ENCODE data around the gene CCDC80. TPM values are rescaled to one million over a fixed set of nuclear protein-coding genes. Genes with fewer than 3 reads are reported as not detected.

Gene CCDC80
- total and polyA plus RNA-seq, 3 experiments from 2014 or later: 0.02 TPM; not detected in 2

DNA sequence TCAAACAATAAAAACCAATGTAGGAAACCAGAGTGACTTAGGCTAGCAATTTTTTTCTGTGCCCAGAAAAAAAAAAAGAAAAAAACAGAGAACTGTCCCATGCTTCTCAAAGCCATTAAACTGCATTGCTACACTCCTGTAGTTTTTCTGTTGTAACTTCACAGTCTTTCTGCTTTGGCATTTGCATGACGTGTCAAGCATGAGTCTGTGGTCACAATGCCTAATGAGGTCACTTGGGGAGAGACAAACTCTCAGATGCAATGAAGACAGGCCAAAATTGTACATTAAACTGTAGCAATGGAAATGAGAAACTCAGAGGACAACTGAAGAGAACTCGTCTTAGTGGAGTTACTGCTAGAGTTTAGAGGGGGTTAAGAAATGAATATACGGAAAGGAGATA lies 30.8 kb downstream of the CCDC80 start:
- H3K27me3 ChIP-seq (ENCODE audit: insufficient read depth, low read length, poor library complexity, severe bottlenecking): no peaks in the 10 kb centered on the region
- H3K4me3 ChIP-seq (ENCODE audit: low read length): no peak overlapping the region
- H3K36me3 ChIP-seq (ENCODE audit: insufficient read depth, low read length): no peaks in the 10 kb centered on the region
- no peak overlapping the region for H3K4me3 Mint-ChIP-seq
- ChIA-PET POLR2A (no interaction called here), CTCF (no interaction called here)
- H3K27ac Mint-ChIP-seq: no peak overlapping the region
- H3K36me3 Mint-ChIP-seq: peaks cover 0 to 2% (median 0%) of the 10 kb centered on the region in 3 donors
- no peak overlapping the region for H3K27ac ChIP-seq (ENCODE audit: low read depth, low read length)
- H3K9me3 Mint-ChIP-seq: no peaks in the 10 kb centered on the region
- H3K9me3 ChIP-seq (ENCODE audit: low read length): no peaks in the 10 kb centered on the region
- H3K4me1 ChIP-seq (ENCODE audit: insufficient read depth, low read length): no peaks in the 10 kb centered on the region
- H3K27me3 Mint-ChIP-seq: peaks cover 4 to 6% of the 10 kb centered on the region in 2 donors
- DNase-seq: no peak
- peaks cover 0 to 2% (median 1%) of the 10 kb centered on the region in 3 donors for H3K4me1 Mint-ChIP-seq

GRCh38 chr3:112607863-112608262 lies 33.1 kb downstream of the CCDC80 start:
- Histone ChIP-seq H3K4me1 (ENCODE audit: insufficient read depth, low read length) (no peaks in the 10 kb centered on the region), H3K4me3 (ENCODE audit: low read length) (no peak overlapping the region), H3K27ac (ENCODE audit: low read depth, low read length) (no peak overlapping the region), H3K27me3 (ENCODE audit: insufficient read depth, low read length, poor library complexity, severe bottlenecking) (no peaks in the 10 kb centered on the region), H3K9me3 (ENCODE audit: low read length) (no peaks in the 10 kb centered on the region), H3K36me3 (ENCODE audit: insufficient read depth, low read length) (no peaks in the 10 kb centered on the region)
- Mint-ChIP-seq H3K27me3 (peaks cover 4% of the 10 kb centered on the region in 2 donors), H3K27ac (peak overlapping the region in 1 of 8 donors; percentile 3), H3K4me3 (no peak overlapping the region), H3K4me1 (peaks cover 7 to 8% (median 8%) of the 10 kb centered on the region in 3 donors), H3K9me3 (no peaks in the 10 kb centered on the region), H3K36me3 (peaks cover 0 to 2% (median 0%) of the 10 kb centered on the region in 3 donors)
- POLR2A ChIA-PET: interaction anchor here (1.1 kb wide), 1 partner anchor 26 kb away, joined by 3 read pairs; no protein-coding TSS in a partner anchor
- CTCF ChIA-PET: interaction anchor here (0.8 kb wide), 1 partner anchor 27 kb away, joined by 3 read pairs; no protein-coding TSS in a partner anchor
- DNase-seq: no peak

- ChIA-PET POLR2A (no interaction called here), CTCF (no interaction called here)
- H3K27ac Mint-ChIP-seq: no peak overlapping the region
- H3K9me3 ChIP-seq (ENCODE audit: low read length): no peaks in the 10 kb centered on the region
- H3K27ac ChIP-seq (ENCODE audit: low read depth, low read length): no peak overlapping the region
- no peak for DNase-seq
- H3K4me1 ChIP-seq (ENCODE audit: insufficient read depth, low read length): no peaks in the 10 kb centered on the region
- peaks cover 8 to 15% (median 14%) of the 10 kb centered on the region in 3 donors for H3K4me1 Mint-ChIP-seq
- no peak overlapping the region for H3K4me3 Mint-ChIP-seq
- no peaks in the 10 kb centered on the region for H3K36me3 Mint-ChIP-seq
- H3K9me3 Mint-ChIP-seq: no peaks in the 10 kb centered on the region
- H3K36me3 ChIP-seq (ENCODE audit: insufficient read depth, low read length): no peaks in the 10 kb centered on the region
- no peak overlapping the region for H3K4me3 ChIP-seq (ENCODE audit: low read length)
- peaks cover 3 to 4% of the 10 kb centered on the region in 2 donors for H3K27me3 Mint-ChIP-seq
- no peaks in the 10 kb centered on the region for H3K27me3 ChIP-seq (ENCODE audit: insufficient read depth, low read length, poor library complexity, severe bottlenecking)
These were observed 34.8 kb downstream of the CCDC80 start for GRCh38 chr3:112606098-112606497.

DNA sequence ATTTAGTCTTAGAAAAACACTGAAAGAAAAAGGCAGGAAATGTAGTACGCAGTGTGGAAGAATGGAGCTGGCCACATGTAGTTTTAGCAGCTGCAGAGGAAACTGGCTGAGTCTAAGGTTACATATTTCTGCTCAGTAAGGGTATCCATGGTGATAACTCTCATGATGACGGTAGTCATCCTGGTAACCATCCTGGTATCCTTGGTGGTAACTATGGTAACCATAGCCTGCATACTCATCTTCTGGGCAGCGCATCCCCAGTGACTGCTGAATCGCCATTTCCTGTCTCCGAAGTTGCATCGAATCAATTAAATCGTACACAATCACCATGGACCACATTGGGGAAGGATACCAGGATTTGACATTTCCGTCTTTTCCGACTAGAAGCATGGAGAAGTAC lies 35.7 kb downstream of the CCDC80 start:
- POLR2A ChIA-PET: no interaction called here
- no peak for DNase-seq
- no peaks in the 10 kb centered on the region for H3K36me3 ChIP-seq (ENCODE audit: insufficient read depth, low read length)
- CTCF ChIA-PET: no interaction called here
- Mint-ChIP-seq H3K9me3 (no peaks in the 10 kb centered on the region), H3K27me3 (peaks cover 3 to 4% of the 10 kb centered on the region in 2 donors), H3K27ac (no peak overlapping the region), H3K4me3 (no peak overlapping the region), H3K36me3 (no peaks in the 10 kb centered on the region), H3K4me1 (peaks cover 8 to 15% (median 14%) of the 10 kb centered on the region in 3 donors)
- H3K27me3 ChIP-seq (ENCODE audit: insufficient read depth, low read length, poor library complexity, severe bottlenecking): no peaks in the 10 kb centered on the region
- H3K4me3 ChIP-seq (ENCODE audit: low read length): no peak overlapping the region
- H3K27ac ChIP-seq (ENCODE audit: low read depth, low read length): no peak overlapping the region
- H3K4me1 ChIP-seq (ENCODE audit: insufficient read depth, low read length): no peaks in the 10 kb centered on the region
- no peaks in the 10 kb centered on the region for H3K9me3 ChIP-seq (ENCODE audit: low read length)

DNA sequence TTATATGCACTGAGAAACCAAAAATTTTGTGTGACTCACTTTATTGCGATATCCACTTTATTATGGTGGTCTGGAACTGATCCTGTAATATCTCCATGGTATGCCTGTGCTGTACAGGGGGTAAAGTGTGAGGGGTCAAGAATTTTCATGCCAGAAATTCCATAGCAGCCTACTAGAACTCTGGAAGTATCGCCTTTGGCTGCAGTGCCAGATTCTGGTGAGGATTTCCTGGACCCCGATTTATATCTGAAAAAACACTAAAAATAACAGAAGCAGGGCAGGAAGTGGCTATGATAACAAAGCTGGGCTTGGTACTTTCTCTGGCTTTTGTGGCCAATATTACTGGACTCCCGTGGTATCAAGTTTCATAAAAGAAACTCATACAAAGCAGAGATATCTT lies 36.4 kb downstream of the CCDC80 start:
- Mint-ChIP-seq H3K27me3 (peaks cover 3 to 4% of the 10 kb centered on the region in 2 donors), H3K36me3 (no peaks in the 10 kb centered on the region), H3K9me3 (no peaks in the 10 kb centered on the region), H3K4me1 (peaks cover 8 to 15% (median 14%) of the 10 kb centered on the region in 3 donors), H3K4me3 (no peak overlapping the region), H3K27ac (no peak overlapping the region)
- H3K4me3 ChIP-seq (ENCODE audit: low read length): no peak overlapping the region
- no peaks in the 10 kb centered on the region for H3K4me1 ChIP-seq (ENCODE audit: insufficient read depth, low read length)
- no peak for DNase-seq
- ChIA-PET POLR2A (no interaction called here), CTCF (no interaction called here)
- H3K9me3 ChIP-seq (ENCODE audit: low read length): no peaks in the 10 kb centered on the region
- H3K27ac ChIP-seq (ENCODE audit: low read depth, low read length): no peak overlapping the region
- H3K27me3 ChIP-seq (ENCODE audit: insufficient read depth, low read length, poor library complexity, severe bottlenecking): no peaks in the 10 kb centered on the region
- H3K36me3 ChIP-seq (ENCODE audit: insufficient read depth, low read length): no peaks in the 10 kb centered on the region

DNA sequence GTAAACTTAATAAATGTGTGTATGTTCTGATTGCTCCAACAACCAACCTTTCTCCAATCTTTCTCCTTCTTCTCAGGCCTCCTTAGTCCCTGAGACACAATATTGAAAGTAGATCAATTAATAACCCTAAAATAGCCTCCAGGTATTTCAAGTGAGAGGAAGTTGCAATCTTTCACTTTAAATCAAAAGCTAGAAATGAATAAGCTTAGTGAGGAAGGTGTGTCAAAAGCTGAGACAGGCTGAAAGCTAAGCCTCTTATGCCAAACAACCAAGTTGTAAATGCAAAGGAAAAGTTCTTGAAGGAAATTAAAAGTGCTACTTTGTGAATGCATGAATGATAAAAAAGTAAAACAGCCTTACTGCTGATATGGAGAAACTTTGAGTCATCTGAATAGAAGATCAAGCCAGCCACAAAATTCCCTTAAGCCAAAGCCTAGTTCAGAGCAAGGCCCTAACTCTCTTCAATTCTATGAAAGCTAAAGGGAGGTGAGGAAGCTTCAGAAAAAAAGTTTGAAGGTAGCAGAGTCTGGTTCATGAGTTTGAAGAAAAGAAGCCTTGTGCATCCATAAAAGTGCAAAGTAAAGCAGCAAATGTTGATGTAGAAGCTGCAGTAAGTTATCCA lies 38.6 kb downstream of the CCDC80 start:
- H3K4me3 Mint-ChIP-seq: no peak overlapping the region
- Histone ChIP-seq H3K9me3 (ENCODE audit: low read length) (no peaks in the 10 kb centered on the region), H3K27me3 (ENCODE audit: insufficient read depth, low read length, poor library complexity, severe bottlenecking) (no peaks in the 10 kb centered on the region), H3K4me1 (ENCODE audit: insufficient read depth, low read length) (no peaks in the 10 kb centered on the region), H3K27ac (ENCODE audit: low read depth, low read length) (no peak overlapping the region), H3K4me3 (ENCODE audit: low read length) (no peak overlapping the region), H3K36me3 (ENCODE audit: insufficient read depth, low read length) (no peaks in the 10 kb centered on the region)
- peak overlapping the region in 1 of 8 donors; percentile 31 for H3K27ac Mint-ChIP-seq
- H3K36me3 Mint-ChIP-seq: peaks cover 2 to 4% (median 3%) of the 10 kb centered on the region in 3 donors
- peaks cover 8 to 15% (median 14%) of the 10 kb centered on the region in 3 donors for H3K4me1 Mint-ChIP-seq
- H3K27me3 Mint-ChIP-seq: peaks cover 0 to 1% of the 10 kb centered on the region in 2 donors
- DNase-seq: no peak
- CTCF ChIA-PET: no interaction called here
- no peaks in the 10 kb centered on the region for H3K9me3 Mint-ChIP-seq
- POLR2A ChIA-PET: no interaction called here

DNA sequence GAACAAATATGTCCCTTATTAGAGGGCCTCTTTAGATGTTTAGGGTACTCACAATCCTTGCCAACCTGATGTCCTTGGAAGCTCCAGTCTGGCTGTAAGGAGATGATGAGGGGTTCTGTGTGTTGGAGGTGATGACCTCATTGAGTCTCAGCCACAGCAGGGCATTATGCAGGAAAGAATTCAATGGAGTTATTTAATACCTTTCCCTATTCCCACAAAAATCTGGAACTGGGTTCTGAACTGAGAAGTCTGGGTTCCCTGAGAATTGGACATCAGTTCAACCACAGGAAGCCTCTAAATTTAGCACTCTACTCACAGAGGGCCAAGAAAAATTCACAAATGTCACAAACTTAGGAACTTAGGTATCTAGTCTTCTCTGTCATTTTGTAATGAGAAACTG lies 42.2 kb downstream of the CCDC80 start:
- Mint-ChIP-seq H3K4me3 (no peak overlapping the region), H3K9me3 (no peaks in the 10 kb centered on the region), H3K36me3 (peaks cover 5 to 14% (median 12%) of the 10 kb centered on the region in 3 donors), H3K27me3 (peaks cover 0 to 1% of the 10 kb centered on the region in 2 donors), H3K27ac (no peak overlapping the region), H3K4me1 (peaks cover 0 to 8% (median 6%) of the 10 kb centered on the region in 3 donors)
- no peak overlapping the region for H3K4me3 ChIP-seq (ENCODE audit: low read length)
- no peaks in the 10 kb centered on the region for H3K9me3 ChIP-seq (ENCODE audit: low read length)
- no peaks in the 10 kb centered on the region for H3K36me3 ChIP-seq (ENCODE audit: insufficient read depth, low read length)
- POLR2A ChIA-PET: no interaction called here
- H3K4me1 ChIP-seq (ENCODE audit: insufficient read depth, low read length): no peaks in the 10 kb centered on the region
- H3K27me3 ChIP-seq (ENCODE audit: insufficient read depth, low read length, poor library complexity, severe bottlenecking): no peaks in the 10 kb centered on the region
- H3K27ac ChIP-seq (ENCODE audit: low read depth, low read length): no peak overlapping the region
- DNase-seq: no peak
- CTCF ChIA-PET: no interaction called here

DNA sequence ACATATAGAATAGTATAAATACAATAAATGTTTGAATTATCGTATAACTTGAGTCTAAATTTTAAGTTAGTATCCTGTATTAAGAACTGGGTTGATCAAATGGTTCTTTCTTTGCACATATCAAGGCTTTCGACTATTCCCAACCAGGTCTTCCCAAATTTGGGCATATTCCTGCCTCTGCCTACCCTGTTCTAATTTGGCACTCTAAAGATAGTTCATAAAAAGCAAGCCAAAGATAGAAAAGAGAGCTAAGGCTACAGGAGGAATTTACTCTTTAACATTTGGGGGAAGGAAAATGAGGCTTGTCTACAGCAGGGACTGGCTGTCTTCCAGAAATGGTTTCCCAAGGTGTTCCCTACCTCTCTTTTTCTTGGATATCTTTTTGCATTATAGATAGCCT lies 43.0 kb downstream of the CCDC80 start:
- Mint-ChIP-seq H3K27me3 (peaks cover 0 to 1% of the 10 kb centered on the region in 2 donors), H3K27ac (no peak overlapping the region), H3K36me3 (peaks cover 7 to 20% (median 18%) of the 10 kb centered on the region in 3 donors), H3K9me3 (no peaks in the 10 kb centered on the region), H3K4me1 (peaks cover 0 to 10% (median 6%) of the 10 kb centered on the region in 3 donors), H3K4me3 (no peak overlapping the region)
- no peak for DNase-seq
- ChIA-PET CTCF (no interaction called here), POLR2A (no interaction called here)
- no peak overlapping the region for H3K27ac ChIP-seq (ENCODE audit: low read depth, low read length)
- H3K9me3 ChIP-seq (ENCODE audit: low read length): no peaks in the 10 kb centered on the region
- H3K27me3 ChIP-seq (ENCODE audit: insufficient read depth, low read length, poor library complexity, severe bottlenecking): no peaks in the 10 kb centered on the region
- no peaks in the 10 kb centered on the region for H3K36me3 ChIP-seq (ENCODE audit: insufficient read depth, low read length)
- H3K4me1 ChIP-seq (ENCODE audit: insufficient read depth, low read length): no peaks in the 10 kb centered on the region
- no peak overlapping the region for H3K4me3 ChIP-seq (ENCODE audit: low read length)
